Caco-2 (cell line): Measurements from ENCODE around the gene SETX. TPM values are rescaled to one million over a fixed set of nuclear protein-coding genes. Genes with fewer than 3 reads are reported as not detected.

ENCODE experiments used
- BruUV-seq: library from RNA; stranded (reverse); fragments of 400-500 nt; replicated peaks from 2 replicates; lab custom pipeline; 2021; lab: Mats Ljungman, UMichigan
- CTCF ChIA-PET: fragments of 300-600 bp; sonication (Branson Sonifier 250); formaldehyde crosslinking; loops from one replicate; lab custom pipeline; 2022; ENCODE audit warnings: antibody characterized with exemption; lab: Charles Lee
- POLR2A ChIA-PET: fragments of 300-600 bp; sonication (Branson Sonifier 250); formaldehyde crosslinking; loops from one replicate; lab custom pipeline; 2022; ENCODE audit warnings: antibody characterized with exemption; lab: Charles Lee
- DNase-seq, 2 experiments: peaks; one replicate each; pipeline versions ENCODE4 v3.0.0 to v3.0.0-alpha.2; 2020 to 2022
- H3K27me3 ChIP-seq: replicated peaks from 2 replicates; pipeline ENCODE4 v1.6.0; 2011; ENCODE audit warnings: low read length; ENCODE audit not compliant: control insufficient read depth, insufficient read depth
- H3K36me3 ChIP-seq: 2 replicates; pipeline ENCODE4 v1.5.1; 2011; ENCODE audit warnings: low read length; ENCODE audit not compliant: control insufficient read depth, insufficient read depth
- H3K4me1 ChIP-seq: fragments of 250-450 bp; sonication (Bioruptor Pico); 2 replicates; pipeline ENCODE4 v1.5.1; 2020; ENCODE audit warnings: mild to moderate bottlenecking
- H3K4me3 ChIP-seq: 2 replicates; pipeline ENCODE4 v1.5.1; 2011; ENCODE audit warnings: low read depth, mild to moderate bottlenecking, control low read depth, low read length
- H3K9me3 ChIP-seq: fragments of 250-450 bp; sonication (Bioruptor Pico); 2 replicates; pipeline ENCODE4 v1.5.1; 2020; ENCODE audit warnings: mild to moderate bottlenecking, moderate library complexity
- H3K27ac Mint-ChIP-seq: one replicate; pipeline ENCODE4 v1.8.0; 2022; ENCODE audit warnings: mixed read lengths; ENCODE audit not compliant: unreplicated experiment
- H3K27me3 Mint-ChIP-seq: one replicate; pipeline ENCODE4 v1.8.0; 2022; ENCODE audit warnings: mixed read lengths; ENCODE audit not compliant: insufficient read depth, unreplicated experiment
- H3K36me3 Mint-ChIP-seq: one replicate; pipeline ENCODE4 v1.8.0; 2022; ENCODE audit warnings: mild to moderate bottlenecking, mixed read lengths; ENCODE audit not compliant: insufficient read depth, unreplicated experiment
- H3K4me1 Mint-ChIP-seq: one replicate; pipeline ENCODE4 v1.8.0; 2022; ENCODE audit warnings: low read depth, mixed read lengths; ENCODE audit not compliant: unreplicated experiment
- H3K4me3 Mint-ChIP-seq: one replicate; pipeline ENCODE4 v1.8.0; 2022; ENCODE audit warnings: mild to moderate bottlenecking, moderate library complexity, mixed read lengths; ENCODE audit not compliant: unreplicated experiment
- H3K9me3 Mint-ChIP-seq: one replicate; pipeline ENCODE4 v1.8.0; 2022; ENCODE audit warnings: mixed read lengths; ENCODE audit not compliant: unreplicated experiment
- intact Hi-C: fragments of 100-400 bp; cut with micrococcal nuclease; formaldehyde crosslinking; loops from one replicate; pipeline ENCODE4 v1.10.0; 2022; ENCODE audit not compliant: unreplicated experiment
- total RNA-seq: library from RNA; stranded (reverse); gene quantifications from 2 replicates; pipeline ENCODE4 v1.2.3, GENCODE V29; 2022
- TF ChIP-seq, protein P1 (sequence below), 2 experiments: fragments of 200-600 bp in 1 of 2; IDR thresholded peaks; 1 replicate in 1 of 2; 2 replicates in 1 of 2; pipeline versions ENCODE4 v1.5.1 to v1.8.0; 2011 to 2022; ENCODE audit warnings: antibody characterized with exemption in 1 of 2, control low read depth in 1 of 2, inconsistent platforms in 1 of 2, low read depth in 1 of 2, low read length in 1 of 2, mild to moderate bottlenecking in 1 of 2, moderate library complexity in 1 of 2; ENCODE audit not compliant: insufficient read depth in 1 of 2, severe bottlenecking in 1 of 2, unreplicated experiment in 1 of 2

SETX gene
- total RNA-seq, 1 experiment from 2014 or later: 31.1 TPM

DNA sequence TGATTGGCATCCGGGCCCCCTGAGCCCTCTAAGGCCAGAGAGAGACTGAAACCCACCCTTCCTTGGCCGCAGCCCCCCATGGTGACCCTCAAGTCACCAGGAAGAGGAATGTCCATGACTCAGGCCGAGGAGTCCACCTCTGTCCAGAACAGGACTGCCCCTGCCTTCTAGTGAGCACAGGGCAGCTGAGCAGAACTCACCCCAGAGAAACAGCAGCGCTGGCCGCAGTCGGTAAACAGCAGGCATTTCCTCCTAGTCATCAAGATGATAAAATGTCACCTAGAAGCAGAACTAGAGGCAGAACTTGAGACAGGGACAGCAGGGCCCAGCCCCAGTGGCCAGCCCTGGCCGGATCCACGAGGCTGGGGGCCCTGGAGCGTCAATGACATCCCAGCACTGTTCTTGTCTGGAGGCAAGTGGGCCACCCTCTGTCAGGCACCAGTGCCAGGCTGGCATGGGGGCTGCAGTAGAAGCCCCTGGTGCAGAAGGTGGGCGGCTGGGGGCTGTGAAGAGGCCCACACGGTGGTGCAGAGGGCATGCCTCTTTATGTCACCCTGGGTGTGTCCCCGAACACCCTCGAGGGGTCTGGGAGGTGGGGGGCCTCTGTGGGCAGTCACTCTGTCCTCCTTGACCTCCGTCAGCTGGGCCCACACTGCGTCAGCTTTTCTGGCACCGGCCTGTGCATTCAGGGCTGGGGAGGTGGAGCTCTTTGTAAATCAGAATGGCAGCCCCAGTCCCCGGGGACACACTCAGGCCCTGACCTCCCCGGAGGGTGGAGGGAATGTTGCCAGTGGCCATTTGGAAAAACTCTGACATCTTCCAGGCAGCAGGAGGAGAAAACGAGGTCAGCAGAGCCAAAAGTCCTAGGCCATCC lies 110.0 kb downstream of the SETX start:
- Histone ChIP-seq H3K27me3 (no peaks in the 10 kb centered on the region), H3K36me3 (no peaks in the 10 kb centered on the region), H3K4me3 (no peak overlapping the region), H3K9me3 (no peaks in the 10 kb centered on the region), H3K4me1 (peaks cover 5% of the 10 kb centered on the region; the same call in 1 of the 2 replicates)
- ChIA-PET POLR2A (no interaction called here), CTCF (interaction anchor here (1.0 kb wide), 1 partner anchor 8 kb away, joined by 6 read pairs; no protein-coding TSS in a partner anchor)
- peaks cover 6% of the 10 kb centered on the region for H3K4me1 Mint-ChIP-seq
- BruUV-seq: no TSS peak
- H3K27me3 Mint-ChIP-seq: peaks cover 14% of the 10 kb centered on the region
- H3K9me3 Mint-ChIP-seq: no peaks in the 10 kb centered on the region
- intact Hi-C loops: no loop called here
- no peak overlapping the region for H3K4me3 Mint-ChIP-seq
- DNase-seq: no peak
- H3K27ac Mint-ChIP-seq: no peak overlapping the region
- no peaks in the 10 kb centered on the region for H3K36me3 Mint-ChIP-seq
- TF ChIP-seq, protein P1, sequence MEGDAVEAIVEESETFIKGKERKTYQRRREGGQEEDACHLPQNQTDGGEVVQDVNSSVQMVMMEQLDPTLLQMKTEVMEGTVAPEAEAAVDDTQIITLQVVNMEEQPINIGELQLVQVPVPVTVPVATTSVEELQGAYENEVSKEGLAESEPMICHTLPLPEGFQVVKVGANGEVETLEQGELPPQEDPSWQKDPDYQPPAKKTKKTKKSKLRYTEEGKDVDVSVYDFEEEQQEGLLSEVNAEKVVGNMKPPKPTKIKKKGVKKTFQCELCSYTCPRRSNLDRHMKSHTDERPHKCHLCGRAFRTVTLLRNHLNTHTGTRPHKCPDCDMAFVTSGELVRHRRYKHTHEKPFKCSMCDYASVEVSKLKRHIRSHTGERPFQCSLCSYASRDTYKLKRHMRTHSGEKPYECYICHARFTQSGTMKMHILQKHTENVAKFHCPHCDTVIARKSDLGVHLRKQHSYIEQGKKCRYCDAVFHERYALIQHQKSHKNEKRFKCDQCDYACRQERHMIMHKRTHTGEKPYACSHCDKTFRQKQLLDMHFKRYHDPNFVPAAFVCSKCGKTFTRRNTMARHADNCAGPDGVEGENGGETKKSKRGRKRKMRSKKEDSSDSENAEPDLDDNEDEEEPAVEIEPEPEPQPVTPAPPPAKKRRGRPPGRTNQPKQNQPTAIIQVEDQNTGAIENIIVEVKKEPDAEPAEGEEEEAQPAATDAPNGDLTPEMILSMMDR (IDR thresholded peaks at IDR 0.05; ENCODE audit: insufficient read depth in 1 of 2, low read depth in 1 of 2, low read length in 1 of 2, severe bottlenecking in 1 of 2, unreplicated experiment in 1 of 2): no peak

DNA sequence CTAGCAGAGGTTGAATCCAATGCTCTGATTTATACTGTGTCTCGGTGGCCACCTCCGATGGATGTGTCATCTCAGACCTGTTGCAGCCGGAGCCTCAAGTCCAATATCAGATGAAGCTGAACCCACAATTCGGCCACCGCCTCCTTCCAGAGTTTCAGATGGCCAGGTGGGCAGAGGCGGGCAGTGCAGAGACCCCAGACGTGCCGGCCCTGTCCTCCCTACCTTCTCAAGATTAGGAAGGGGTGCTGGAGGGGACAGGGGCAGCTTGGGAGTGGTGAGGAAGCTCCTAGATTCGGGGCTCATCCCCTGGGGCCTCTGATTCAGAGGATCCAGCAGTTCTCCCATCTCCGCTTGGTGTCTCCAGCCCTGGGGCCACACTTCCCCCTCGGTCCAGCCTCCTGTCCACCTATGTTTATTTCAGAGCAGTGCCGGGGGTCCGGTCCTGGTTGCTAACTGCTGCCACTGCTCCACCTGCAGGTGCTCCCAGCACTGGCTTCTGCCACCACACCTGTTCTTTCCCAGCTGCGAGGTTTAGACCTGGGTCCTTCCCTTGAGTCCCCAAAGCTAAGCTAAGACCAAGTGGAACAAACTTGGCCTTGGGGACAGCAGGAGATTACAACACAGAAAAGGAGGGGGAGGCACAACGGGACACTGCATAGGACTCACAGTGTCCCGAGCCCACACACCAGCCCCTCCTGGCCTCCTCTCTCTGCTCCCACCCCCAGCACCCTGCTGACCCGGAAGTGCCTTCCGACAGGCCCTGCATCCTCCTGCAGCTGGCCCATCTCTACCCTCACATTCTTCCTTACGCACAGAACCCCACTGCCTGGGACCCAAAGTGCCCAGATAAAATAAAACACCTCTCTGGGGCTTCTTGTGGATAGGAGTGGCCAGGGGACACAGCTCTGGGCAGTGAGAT lies 111.4 kb downstream of the SETX start:
- no peaks in the 10 kb centered on the region for H3K9me3 ChIP-seq
- H3K27me3 ChIP-seq: no peaks in the 10 kb centered on the region
- Mint-ChIP-seq H3K4me3 (peak overlapping the region; percentile 82), H3K4me1 (peaks cover 6% of the 10 kb centered on the region), H3K27me3 (peaks cover 14% of the 10 kb centered on the region), H3K27ac (no peak overlapping the region), H3K36me3 (no peaks in the 10 kb centered on the region), H3K9me3 (no peaks in the 10 kb centered on the region)
- ChIA-PET POLR2A (no interaction called here), CTCF (interaction anchor here (0.9 kb wide), 1 partner anchor 9 kb away, joined by 4 read pairs; no protein-coding TSS in a partner anchor)
- TF ChIP-seq, protein P1 (IDR thresholded peaks at IDR 0.05; ENCODE audit: insufficient read depth in 1 of 2, low read depth in 1 of 2, low read length in 1 of 2, severe bottlenecking in 1 of 2, unreplicated experiment in 1 of 2): no peak
- H3K36me3 ChIP-seq: no peaks in the 10 kb centered on the region
- H3K4me1 ChIP-seq: peaks cover 5% of the 10 kb centered on the region; the same call in 1 of the 2 replicates
- no peak overlapping the region for H3K4me3 ChIP-seq
- BruUV-seq: no TSS peak
- intact Hi-C loops: no loop called here
- no peak for DNase-seq

DNA sequence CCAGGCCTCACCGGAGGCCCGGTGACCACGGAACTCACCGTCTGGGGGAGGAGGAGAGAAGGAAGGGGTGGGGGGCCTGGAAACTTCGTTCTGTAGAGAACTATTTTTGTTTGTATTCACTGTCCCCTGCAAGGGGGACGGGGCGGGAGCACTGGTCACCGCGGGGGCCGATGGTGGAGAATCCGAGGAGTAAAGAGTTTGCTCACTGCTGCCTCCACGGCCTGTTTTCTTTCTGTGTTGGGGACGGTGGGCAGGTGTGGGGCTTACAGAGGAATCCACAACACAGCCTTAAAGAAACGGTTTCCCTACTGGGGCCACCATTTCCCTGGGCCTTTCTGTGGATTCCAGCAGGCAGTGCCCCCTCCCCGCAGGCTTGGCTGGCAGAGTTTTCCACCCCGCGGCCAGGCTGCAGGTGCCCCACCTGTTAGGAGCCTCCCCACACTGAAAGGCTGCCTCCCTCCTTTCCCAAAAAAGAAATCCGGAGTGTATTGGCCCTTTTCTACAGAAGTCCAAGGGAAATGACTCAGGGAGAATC lies 112.1 kb downstream of the SETX start:
- Histone ChIP-seq H3K27me3 (no peaks in the 10 kb centered on the region), H3K4me1 (peaks cover 5% of the 10 kb centered on the region; the same call in 1 of the 2 replicates), H3K36me3 (no peaks in the 10 kb centered on the region), H3K9me3 (no peaks in the 10 kb centered on the region), H3K4me3 (peak overlapping the region; percentile 56)
- ChIA-PET POLR2A (no interaction called here), CTCF (no interaction called here)
- peaks cover 6% of the 10 kb centered on the region for H3K4me1 Mint-ChIP-seq
- H3K4me3 Mint-ChIP-seq: peak overlapping the region; percentile 82
- intact Hi-C loops: no loop called here
- peaks cover 14% of the 10 kb centered on the region for H3K27me3 Mint-ChIP-seq
- no peaks in the 10 kb centered on the region for H3K36me3 Mint-ChIP-seq
- no peak for DNase-seq
- TF ChIP-seq, protein P1 (IDR thresholded peaks at IDR 0.05; ENCODE audit: insufficient read depth in 1 of 2, low read depth in 1 of 2, low read length in 1 of 2, severe bottlenecking in 1 of 2, unreplicated experiment in 1 of 2): no peak
- no TSS peak for BruUV-seq
- no peaks in the 10 kb centered on the region for H3K9me3 Mint-ChIP-seq
- H3K27ac Mint-ChIP-seq: peak overlapping the region; percentile 33
